Adrenal gland (tissue), 12 donors: Measurements from ENCODE around the gene TBCK. TPM values are rescaled to one million over a fixed set of nuclear protein-coding genes. Genes with fewer than 3 reads are reported as not detected.
"Not testable (repeated sequence)": the region's sequence is repeated elsewhere in the genome, so short reads cannot be mapped to it uniquely, and the experiment has no call there.

ENCODE experiments used
- DNase-seq, 7 donors: peaks; one replicate each; pipeline ENCODE4 v3.0.0-alpha.2; 2019 to 2020
- H3K27ac ChIP-seq, 5 donors: fragments of 200-600 bp; sonication (generic) in 4 of 5; 1 replicate in 3 of 5; 2 replicates in 2 of 5; pipeline versions ENCODE4 v1.5.1 to v1.8.0; 2016 to 2020; ENCODE audit warnings: mild to moderate bottlenecking in 1 of 5
- H3K27me3 ChIP-seq: fragments of 200-600 bp; 2 replicates; pipeline ENCODE4 v1.8.0; 2021
- H3K36me3 ChIP-seq, 2 donors: fragments of 200-600 bp; replicated peaks in 1 of 2; 1 replicate in 1 of 2; 2 replicates in 1 of 2; pipeline versions ENCODE4 v1.5.1 to v1.8.0; 2018 to 2022
- H3K4me1 ChIP-seq, 2 donors: fragments of 200-600 bp; replicated peaks in 1 of 2; 1 replicate in 1 of 2; 2 replicates in 1 of 2; pipeline versions ENCODE4 v1.5.1 to v1.8.0; 2018 to 2021
- H3K4me3 ChIP-seq, 4 donors: fragments of 200-600 bp; sonication (generic) in 3 of 4; one replicate each; pipeline ENCODE4 v1.5.1; 2016 to 2018
- H3K9me3 ChIP-seq, 3 donors: fragments of 200-600 bp; sonication (generic) in 1 of 3; replicated peaks in 1 of 3; 1 replicate in 2 of 3; 2 replicates in 1 of 3; pipeline versions ENCODE4 v1.5.1 to v1.8.0; 2016 to 2021
- CTCF ChIP-seq, 6 experiments: fragments of 450-650 bp in 4 of 6; fragments of 200-600 bp in 2 of 6; sonication (generic) in 1 of 6; IDR thresholded peaks; 1 replicate in 5 of 6; 2 replicates in 1 of 6; pipeline versions ENCODE4 v1.5.1 to v1.8.0; 2016 to 2021; ENCODE audit warnings: antibody characterized with exemption in 6 of 6, mild to moderate bottlenecking in 2 of 6, moderate library complexity in 1 of 6
- POLR2A ChIP-seq, 2 donors: fragments of 450-650 bp; IDR thresholded peaks; one replicate each; pipeline ENCODE4 v1.6.1; 2017; ENCODE audit warnings: antibody characterized with exemption in 2 of 2, mild to moderate bottlenecking in 2 of 2, moderate library complexity in 1 of 2
- WGBS, 4 donors: extraction: QIAGEN DNeasy Blood & Tissue Kit in 2 of 4; methylation state at CpG; one replicate each; pipeline versions ENCODE4 v1.1.5 to v1.1.7; 2013 to 2017; 5-methylcytosine and 5-hydroxymethylcytosine counted together
- intact Hi-C, 2 donors: fragments of 100-400 bp; cut with DNase I; formaldehyde crosslinking; loops; one replicate each; pipeline versions ENCODE4 v1.14.1 to v1.15.0; 2022 to 2023
- polyA plus RNA-seq, 3 donors: library from polyadenylated mRNA; stranded (reverse); fragments of 200-250 nt in 2 of 3; fragments of 350-450 nt in 1 of 3; fragmentation: Illumina TruSeq in 1 of 3; extraction: RNeasy Lipid Tissue Mini Kit (QIAGEN cat#74804) in 1 of 3; gene quantifications; one replicate each; pipeline ENCODE4 v1.2.3, GENCODE V29; 2013 to 2014
- total RNA-seq, 9 donors: library from RNA; depleted of rRNA in 4 of 9; stranded (reverse); fragments of >200 nt in 4 of 9; fragments of 120-200 nt in 1 of 9; fragmentation: NEBNext Ultra II Directional in 1 of 9; extraction: Animal tissue kit (Norgen Biotek cat#: 25700) in 1 of 9; gene quantifications; one replicate each; pipeline versions ENCODE4 v1.1.0 to v1.2.4, GENCODE V29; 2013 to 2023
- donor health status: healthy with polysubstance abuse.
- donor health status: Bipolar disorder and iron deficiency.
- donor health status: DM: yes; HTN: yes; CAD: no.
- donor health status: DM: no; HTN: no; CAD: no.
- donor health status: DM: no; HTN: no; CAD: no.
- donor health status: DM: yes; HTN: yes; CAD: no.

TBCK gene
- total and polyA plus RNA-seq, 12 donors, result 12.6 to 76.3 (median 39.8) TPM

DNA sequence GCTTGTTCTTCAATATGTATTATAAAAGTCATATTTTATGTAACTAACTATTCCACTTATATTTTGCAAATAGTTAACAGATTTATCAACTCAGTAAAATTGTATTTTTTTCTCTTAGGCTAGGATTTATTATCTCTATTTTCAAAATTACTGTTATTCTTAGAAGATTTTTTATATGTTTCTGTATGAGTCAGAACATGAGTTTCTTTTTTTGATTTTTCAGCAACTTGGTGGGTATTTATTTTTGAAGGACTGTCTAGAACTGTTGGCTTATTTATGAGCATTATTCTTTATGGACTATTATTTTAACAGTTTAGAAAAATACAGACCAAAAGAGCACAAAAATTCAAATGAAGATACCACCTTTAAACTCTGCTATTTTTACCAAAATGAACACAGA, 7.1 kb upstream of the TBCK start:
- H3K4me1 ChIP-seq, result peaks cover 0 to 21% of the 10 kb centered on the region in 2 donors
- H3K4me3 ChIP-seq, result no peak overlapping the region
- H3K27ac ChIP-seq, result no peak overlapping the region
- peaks cover 0 to 5% (median 0%) of the 10 kb centered on the region in 3 donors for H3K9me3 ChIP-seq
- no peaks in the 10 kb centered on the region for H3K27me3 ChIP-seq
- no peak for DNase-seq
- intact Hi-C loops, result no loop called here
- TF ChIP-seq POLR2A (IDR thresholded peaks at IDR 0.05), result no peak
- TF ChIP-seq CTCF (IDR thresholded peaks at IDR 0.05), result no peak
- H3K36me3 ChIP-seq, result peaks cover 0 to 15% of the 10 kb centered on the region in 2 donors

DNA sequence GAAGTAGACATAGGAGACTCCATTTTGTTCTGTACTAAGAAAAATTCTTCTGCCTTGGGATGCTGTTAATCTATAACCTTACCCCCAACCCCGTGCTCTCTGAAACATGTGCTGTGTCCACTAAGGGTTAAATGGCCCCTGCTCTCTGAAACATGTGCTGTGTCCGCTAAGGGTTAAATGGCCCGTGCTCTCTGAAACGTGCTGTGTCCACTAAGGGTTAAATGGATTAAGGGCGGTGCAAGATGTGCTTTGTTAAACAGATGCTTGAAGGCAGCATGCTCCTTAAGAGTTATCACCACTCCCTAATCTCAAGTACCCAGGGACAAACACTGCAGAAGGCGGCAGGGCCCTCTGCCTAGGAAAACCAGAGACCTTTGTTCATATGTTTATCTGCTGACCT, 5.8 kb upstream of the TBCK start:
- H3K9me3 ChIP-seq, intact Hi-C loops: not testable (repeated sequence)
- 69 to 84% (median 81%) methylated on average over 6 of the region's 6 CpGs for WGBS, 4 donors

DNA sequence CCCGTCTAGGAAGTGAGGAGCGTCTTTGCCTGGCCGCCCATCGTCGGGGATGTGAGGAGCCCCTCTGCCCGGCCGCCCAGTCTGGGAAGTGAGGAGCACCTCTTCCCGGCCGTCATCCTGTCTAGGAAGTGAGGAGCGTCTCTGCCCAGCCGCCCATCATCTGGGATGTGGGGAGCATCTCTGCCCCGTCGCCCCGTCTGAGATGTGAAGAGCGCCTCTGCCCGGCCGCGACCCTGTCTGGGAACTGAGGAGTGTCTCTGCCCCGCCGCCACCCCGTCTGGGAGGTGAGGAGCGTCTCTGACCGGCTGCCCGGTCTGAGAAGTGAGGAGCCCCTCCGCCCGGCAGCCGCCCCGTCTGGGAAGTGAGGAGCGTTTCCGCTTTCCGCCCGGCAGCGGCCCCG, 5.2 kb upstream of the TBCK start:
- H3K9me3 ChIP-seq, H3K27ac ChIP-seq, DNase-seq, H3K36me3 ChIP-seq, H3K4me3 ChIP-seq, H3K27me3 ChIP-seq, intact Hi-C loops: not testable (repeated sequence)
- WGBS, 4 donors, result 97 to 100% (median 99%) methylated on average over 4 to 34 of the region's 34 CpGs
- peaks cover 0 to 33% of the 10 kb centered on the region in 2 donors for H3K4me1 ChIP-seq

More for the DNA sequence above, 5.8 kb upstream of the TBCK start:
- not testable (repeated sequence) for DNase-seq, H3K27ac ChIP-seq, H3K4me3 ChIP-seq, H3K36me3 ChIP-seq, H3K27me3 ChIP-seq
- H3K4me1 ChIP-seq, result peaks cover 0 to 33% of the 10 kb centered on the region in 2 donors

GRCh38 chr4:106320235-106320634, 4.2 kb upstream of the TBCK start:
- TF ChIP-seq POLR2A (IDR thresholded peaks at IDR 0.05), result no peak
- TF ChIP-seq CTCF (IDR thresholded peaks at IDR 0.05), result no peak
- H3K36me3 ChIP-seq, result no peaks in the 10 kb centered on the region
- peaks cover 0 to 34% of the 10 kb centered on the region in 2 donors for H3K4me1 ChIP-seq
- intact Hi-C loops, result no loop called here
- peaks cover 0 to 5% (median 0%) of the 10 kb centered on the region in 3 donors for H3K9me3 ChIP-seq
- no peak for DNase-seq
- H3K4me3 ChIP-seq, result no peak overlapping the region
- WGBS, 4 donors, result 91 to 100% (median 98%) methylated on average over 1 of the region's 1 CpG
- H3K27ac ChIP-seq, result no peak overlapping the region
- no peaks in the 10 kb centered on the region for H3K27me3 ChIP-seq

DNA sequence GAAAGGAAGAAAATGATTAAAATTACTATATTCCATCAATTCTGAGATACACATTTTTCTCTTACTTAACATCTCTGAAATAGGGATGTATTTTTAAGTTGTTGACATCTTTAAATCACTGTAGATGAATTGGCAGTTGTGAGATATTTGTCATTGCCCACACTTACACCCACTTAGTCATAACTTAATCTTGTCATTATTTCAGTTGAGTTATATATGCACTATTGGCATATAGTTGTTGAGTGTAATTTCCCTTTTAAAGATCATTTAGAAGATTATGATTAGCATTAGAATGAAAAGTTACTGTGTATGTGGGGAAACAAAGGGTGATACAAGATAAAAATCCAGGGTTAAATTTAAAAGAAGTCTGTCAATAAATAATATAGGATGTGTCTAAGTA, 2.5 kb upstream of the TBCK start:
- H3K36me3 ChIP-seq, result no peaks in the 10 kb centered on the region
- DNase-seq, result no peak
- TF ChIP-seq CTCF (IDR thresholded peaks at IDR 0.05) (no peak), POLR2A (IDR thresholded peaks at IDR 0.05) (no peak)
- H3K9me3 ChIP-seq, result peaks cover 0 to 5% (median 0%) of the 10 kb centered on the region in 3 donors
- H3K4me3 ChIP-seq, result no peak overlapping the region
- no peak overlapping the region for H3K27ac ChIP-seq
- H3K4me1 ChIP-seq, result peaks cover 7 to 47% of the 10 kb centered on the region in 2 donors
- no peaks in the 10 kb centered on the region for H3K27me3 ChIP-seq
- intact Hi-C loops, result no loop called here
